ENCODE measurements around the gene CDK14.

The CDK14 gene

GRCh38 chr7:91187061-91187460, 590.9 kb downstream of the CDK14 start:
- DNase-seq, result no peak

GRCh38 chr7:91191771-91192170, 595.6 kb downstream of the CDK14 start:
- peak in 3 of 56 donors; percentile 1 to 7 (median 3) for DNase-seq

GRCh38 chr7:91193141-91193540, 597.0 kb downstream of the CDK14 start:
- no peak for DNase-seq

DNA sequence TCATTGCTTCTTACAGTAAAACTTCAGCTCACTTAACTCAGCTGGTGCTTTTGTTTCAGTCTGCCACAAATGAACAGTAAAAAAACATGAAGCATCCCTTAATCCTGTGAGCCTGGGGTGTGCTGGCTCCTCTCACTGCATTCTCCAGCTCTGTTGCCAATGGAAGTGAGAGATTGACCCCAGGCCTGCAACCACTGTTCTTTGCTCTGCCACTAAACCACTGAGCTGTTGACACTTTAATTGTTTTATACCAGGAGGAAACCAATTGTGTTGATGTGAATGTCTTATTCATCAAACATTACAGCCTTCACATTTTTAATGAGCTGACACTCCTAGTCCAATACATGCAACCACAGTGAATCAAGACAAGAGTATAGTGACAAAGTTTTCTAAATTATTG, 598.7 kb downstream of the CDK14 start:
- no peak for DNase-seq

DNA sequence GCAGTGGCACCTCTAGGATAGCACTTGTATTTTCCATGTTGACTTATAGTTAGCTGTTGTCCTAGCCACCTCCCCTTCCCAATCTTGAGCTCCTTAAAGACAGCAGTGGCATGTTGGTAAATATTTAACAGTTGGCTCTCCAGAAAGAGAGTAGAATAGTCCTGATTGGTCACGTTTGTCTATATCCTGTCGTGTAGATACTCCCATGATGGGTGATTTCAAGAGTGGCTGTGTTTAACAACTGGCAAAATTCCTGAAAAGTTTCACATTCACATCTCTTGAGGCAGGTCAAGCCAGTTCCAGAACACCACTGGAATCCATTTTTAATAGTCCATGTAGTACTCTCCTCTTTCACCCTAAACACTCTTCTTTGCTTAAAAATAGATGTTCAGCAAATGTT, 599.9 kb downstream of the CDK14 start:
- DNase-seq, result no peak

DNA sequence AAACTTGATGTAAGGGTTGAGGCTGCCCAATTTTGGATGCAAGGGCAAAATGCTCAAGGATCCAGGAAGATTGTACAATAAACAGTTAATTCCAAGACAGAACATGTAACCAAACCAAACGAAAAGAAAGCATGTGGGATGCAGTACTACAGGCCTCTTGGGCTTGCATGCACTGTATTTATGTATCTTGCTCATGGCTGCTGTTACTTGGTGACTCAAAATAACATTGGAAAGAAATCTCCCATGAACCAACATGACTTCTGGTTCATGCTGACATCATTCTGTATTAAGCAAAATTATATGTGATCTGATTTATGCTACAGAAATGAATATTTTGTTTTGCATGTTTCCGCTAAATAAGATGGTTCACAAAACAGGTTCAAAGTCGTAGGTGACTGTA, 602.2 kb downstream of the CDK14 start:
- DNase-seq, result no peak

- DNase-seq, result no peak
These were observed 603.5 kb downstream of the CDK14 start for GRCh38 chr7:91199601-91200000.

GRCh38 chr7:91201442-91202113, 605.5 kb downstream of the CDK14 start:
- DNase-seq, result peak in 1 of 56 donors; percentile 8

DNA sequence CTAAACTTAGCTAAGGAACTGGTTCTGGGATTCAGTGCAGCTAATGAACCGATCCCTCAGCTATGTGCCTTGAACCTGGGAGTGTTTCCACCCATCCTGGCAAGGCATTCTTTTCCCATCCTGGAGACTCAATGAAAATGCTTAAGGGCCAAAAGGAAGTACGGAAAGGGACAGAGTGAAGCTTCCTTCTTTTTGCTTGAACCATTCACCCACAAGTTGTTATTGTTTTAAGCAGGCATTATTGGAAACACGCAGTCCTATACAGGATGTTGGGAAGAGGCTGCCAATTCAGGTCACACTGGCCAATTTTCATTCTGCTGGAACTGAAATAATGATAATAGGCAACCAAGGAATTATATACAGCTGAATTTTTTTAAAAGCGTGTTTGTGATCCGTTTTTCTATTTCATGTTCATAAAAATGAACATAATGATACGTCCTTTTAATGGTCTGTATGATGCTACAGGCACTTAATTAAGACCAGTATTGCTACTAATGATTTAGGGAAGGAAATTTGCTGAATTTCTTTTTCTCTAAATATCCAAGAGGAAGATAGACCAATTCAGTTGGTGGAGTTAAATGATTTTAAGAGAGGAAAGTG, 610.3 kb downstream of the CDK14 start:
- DNase-seq, result no peak

GRCh38 chr7:91212582-91212981, 616.5 kb downstream of the CDK14 start:
- no peak for DNase-seq

- no peak for DNase-seq
These were observed 630.3 kb downstream of the CDK14 start for GRCh38 chr7:91226411-91226810.

- no peak for DNase-seq
These were observed 632.2 kb downstream of the CDK14 start for GRCh38 chr7:91228327-91228726.

GRCh38 chr7:91228927-91229558, 632.9 kb downstream of the CDK14 start:
- DNase-seq, result no peak

GRCh38 chr7:91230100-91230499, 634.0 kb downstream of the CDK14 start:
- no peak for DNase-seq

- DNase-seq, result no peak
These were observed 634.4 kb downstream of the CDK14 start for GRCh38 chr7:91230503-91230902.

GRCh38 chr7:91233212-91233611, 637.1 kb downstream of the CDK14 start:
- peak in 7 of 56 donors; percentile 1 to 22 (median 4) for DNase-seq

GRCh38 chr7:91235211-91235832, 639.2 kb downstream of the CDK14 start:
- no peak for DNase-seq

GRCh38 chr7:91239171-91239604, 643.1 kb downstream of the CDK14 start:
- DNase-seq, result no peak

GRCh38 chr7:91239772-91240171, 643.7 kb downstream of the CDK14 start:
- no peak for DNase-seq

- no peak for DNase-seq
These were observed 644.3 kb downstream of the CDK14 start for GRCh38 chr7:91240376-91240941.

DNA sequence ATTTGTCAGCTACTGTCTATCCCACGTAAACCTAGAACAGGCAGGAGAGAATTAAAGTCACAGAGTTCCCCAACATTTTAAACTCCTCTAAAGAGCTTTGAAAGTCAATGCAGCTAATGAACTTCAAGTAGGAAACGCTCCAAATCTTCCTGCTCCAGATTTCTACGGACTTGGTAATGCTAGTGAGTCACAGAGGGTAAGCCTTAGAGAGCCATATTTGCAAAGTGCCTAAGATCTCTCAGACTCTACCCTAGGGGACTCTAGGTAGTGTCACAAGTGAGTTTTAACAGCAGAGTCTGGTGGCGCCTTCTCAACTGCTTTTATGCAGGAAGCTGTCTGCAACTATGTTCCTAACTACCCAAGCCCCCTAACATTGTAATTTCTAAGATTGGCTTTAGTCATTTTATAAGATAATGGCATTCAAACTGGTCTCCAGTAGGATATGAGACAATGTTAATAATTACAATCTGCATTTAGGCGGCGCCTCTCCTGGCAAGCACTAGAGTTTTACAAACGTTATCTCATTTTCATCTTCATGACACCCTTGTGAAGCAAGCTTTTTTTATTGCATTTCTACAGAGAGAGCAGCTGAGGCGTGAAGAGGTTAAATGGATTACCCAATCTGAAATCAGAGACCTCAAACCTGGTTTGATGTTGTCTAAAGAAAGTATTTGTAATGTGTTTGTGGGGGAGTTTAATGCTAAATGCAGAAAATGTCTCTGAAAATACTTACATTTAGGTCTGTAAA, 646.1 kb downstream of the CDK14 start:
- DNase-seq, result no peak
